GM18511 (cell line): ENCODE results near the gene VPS37C.
"Not testable (repeated sequence)": the region's sequence is repeated elsewhere in the genome, so short reads cannot be mapped to it uniquely, and the experiment has no call there.

Experiments
- ATAC-seq: cut with Tn5 transposase; IDR thresholded peaks from one replicate; pipeline ENCODE4 v1.9.1; 2021; ENCODE audit warnings: mild to moderate bottlenecking, moderate library complexity; ENCODE audit not compliant: unreplicated experiment

VPS37C gene

DNA sequence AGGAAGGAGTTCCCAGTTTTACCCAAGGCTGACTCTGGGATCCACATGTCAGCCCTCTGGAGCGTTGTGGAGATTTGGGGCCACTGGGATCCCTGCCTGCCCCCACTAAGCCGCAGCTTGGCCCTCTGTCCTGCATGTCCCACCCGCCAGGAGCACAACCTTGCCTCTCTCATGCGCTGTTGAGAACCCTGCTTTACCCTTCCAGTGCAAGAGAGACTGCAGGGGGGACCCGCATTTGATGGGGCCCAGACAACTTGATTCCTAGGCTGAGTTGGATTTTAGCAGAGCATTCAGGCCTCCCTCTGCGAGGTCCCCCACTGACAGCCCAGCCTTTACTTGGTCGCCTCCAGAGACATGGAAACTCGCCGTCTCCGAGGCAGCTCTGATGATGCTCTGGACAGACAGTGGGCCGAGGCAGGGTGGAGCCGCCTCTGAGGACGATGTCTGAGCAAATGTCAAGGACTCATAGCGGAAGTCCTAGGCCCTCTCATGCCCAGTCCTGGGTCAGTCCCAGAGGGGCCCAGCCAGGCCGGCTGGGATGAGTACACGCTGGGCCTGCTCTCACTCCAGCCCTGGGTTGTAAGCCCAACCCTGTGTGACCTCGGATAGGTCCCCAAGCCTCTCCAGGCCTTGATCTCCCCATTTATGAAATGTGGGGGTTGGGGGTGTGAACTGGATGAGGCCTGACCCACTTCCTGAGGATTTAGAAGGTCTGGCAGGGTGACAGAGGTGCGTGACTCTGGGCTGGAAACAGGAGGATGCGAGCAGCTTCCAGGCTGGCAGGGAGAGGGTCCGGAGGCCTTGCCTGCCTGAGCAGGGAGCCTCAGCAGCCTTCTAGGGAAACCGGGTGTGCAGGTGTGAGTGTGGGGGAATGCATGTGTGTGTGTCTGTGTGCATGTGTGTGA, 58.3 kb downstream of the VPS37C start:
- ATAC-seq: no peak

DNA sequence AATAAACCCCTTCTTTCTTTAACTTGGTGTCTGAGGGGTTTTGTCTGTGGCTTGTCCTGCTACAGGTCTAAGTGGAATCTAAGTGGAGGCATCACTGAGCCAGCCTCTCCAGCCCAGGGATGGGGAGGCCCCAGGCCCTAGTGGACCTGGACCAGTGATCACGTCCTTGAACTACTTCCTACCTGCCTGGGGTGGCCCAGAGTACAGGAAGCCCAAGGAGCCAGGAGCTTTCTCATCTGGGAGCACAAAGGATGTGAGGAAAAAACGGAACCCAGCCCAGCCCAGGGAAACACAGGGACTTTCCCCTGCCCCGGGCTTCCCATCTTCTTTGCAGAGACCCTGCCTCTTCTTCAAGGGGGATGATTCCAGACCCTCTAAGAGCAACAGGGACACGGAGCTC, 62.4 kb downstream of the VPS37C start:
- ATAC-seq: no peak

- not testable (repeated sequence) for ATAC-seq
Observed at GRCh38 chr11:61098261-61098660, 63.0 kb downstream of the VPS37C start.

DNA sequence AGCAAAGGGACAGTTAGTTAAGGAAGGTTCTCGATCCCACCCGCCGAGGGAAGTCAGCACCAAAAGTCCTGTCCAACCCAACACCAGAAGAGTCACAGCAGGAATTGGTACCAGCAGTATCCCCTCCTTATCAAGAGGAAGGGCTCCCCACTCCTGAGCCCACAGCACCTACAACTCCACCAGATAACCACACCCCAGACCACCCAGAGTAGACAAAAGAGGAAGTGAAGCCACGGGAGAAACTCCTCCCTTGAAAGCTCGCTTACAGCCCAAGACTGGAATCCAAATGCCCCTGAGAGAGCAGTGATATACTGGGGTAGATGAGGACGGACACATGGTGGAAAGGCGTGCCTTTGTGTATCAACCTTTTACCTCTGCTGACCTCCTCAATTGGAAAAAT, 66.2 kb downstream of the VPS37C start:
- ATAC-seq: no peak

- not testable (repeated sequence) for ATAC-seq
Observed at GRCh38 chr11:61094167-61094566, 67.1 kb downstream of the VPS37C start.

DNA sequence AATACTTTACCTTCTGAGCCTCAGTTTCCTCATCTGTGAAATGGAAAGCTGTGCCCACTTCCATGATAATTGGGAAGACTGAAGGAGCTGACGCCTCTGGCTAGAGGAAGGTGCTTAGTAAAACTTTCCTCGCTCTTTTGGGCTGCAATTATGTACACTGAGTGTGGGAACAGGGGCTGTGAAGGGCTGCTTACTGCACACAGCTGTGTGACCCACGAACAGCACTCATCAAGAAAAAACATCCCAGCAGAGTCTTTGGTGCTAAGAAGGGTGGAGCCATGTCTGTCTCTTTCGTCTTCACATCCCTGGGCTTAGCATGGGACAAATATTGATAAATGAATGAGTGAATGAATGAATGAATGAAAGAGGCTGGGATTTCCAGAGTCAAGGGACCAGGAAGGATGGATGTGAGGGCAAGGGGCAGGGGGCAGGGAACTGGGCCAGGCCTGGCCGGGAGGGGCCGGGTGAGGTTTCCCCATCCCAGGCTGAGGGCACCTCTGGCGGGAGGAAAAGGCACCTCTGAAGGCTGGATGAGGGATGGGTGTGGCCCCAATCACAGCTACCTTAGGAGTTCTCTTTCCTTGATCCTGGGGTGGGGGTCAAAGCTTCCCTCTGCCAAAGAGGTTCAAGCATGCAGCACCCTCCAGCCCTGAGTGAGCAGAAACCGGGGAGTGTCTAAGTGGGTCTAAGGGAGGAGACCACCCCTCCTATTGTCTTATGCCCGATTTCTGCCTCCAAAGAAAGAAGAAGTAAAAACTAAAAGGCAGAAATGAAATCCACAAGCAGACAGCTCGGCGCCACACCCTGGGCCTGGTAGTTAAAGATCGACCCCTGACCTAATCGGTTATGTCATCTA, 68.1 kb downstream of the VPS37C start:
- no peak for ATAC-seq

- ATAC-seq: peak; percentile 64
Observed at GRCh38 chr11:61092280-61092766, 68.9 kb downstream of the VPS37C start.

GRCh38 chr11:61091373-61092279, 69.6 kb downstream of the VPS37C start:
- ATAC-seq: peak; percentile 35

DNA sequence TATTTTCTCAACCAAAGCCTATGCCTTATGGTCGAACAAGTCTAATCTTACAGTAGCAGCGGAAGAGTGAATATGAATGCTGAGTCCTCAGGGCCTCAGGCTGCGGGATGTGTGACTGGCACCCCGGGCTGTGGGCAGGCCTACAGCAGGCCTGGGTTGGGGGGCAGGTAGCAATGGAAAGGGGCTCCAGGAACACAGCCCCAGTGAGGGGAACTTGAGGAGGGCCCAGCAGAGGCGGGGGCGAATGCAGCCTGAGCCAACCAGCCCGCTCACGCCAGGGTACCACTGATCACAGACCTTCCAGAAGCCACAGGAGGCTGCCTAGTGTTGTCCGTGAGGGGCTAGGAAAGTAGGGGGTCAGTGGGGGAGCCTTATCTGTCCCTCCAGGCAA, 70.2 kb downstream of the VPS37C start:
- ATAC-seq: no peak

DNA sequence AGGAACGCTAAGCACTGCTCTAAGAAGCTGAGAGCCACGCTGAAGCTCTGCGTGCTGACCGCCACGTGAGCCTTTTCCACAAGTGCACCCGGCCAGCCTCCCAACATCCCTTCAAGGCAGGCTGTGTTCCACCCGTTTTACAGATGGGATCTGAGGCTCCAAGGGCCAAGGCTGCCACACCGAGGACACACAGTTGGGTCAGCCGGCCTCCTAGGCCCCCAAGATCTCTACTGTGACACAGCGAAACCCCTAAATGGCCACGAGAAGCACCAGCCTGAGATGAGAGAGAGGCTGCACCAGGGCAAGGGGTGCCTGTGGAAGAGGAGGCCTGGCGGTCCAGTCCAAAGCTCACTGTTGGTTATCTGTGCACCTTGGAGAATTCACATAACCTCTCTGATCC, 70.7 kb downstream of the VPS37C start:
- ATAC-seq: no peak

DNA sequence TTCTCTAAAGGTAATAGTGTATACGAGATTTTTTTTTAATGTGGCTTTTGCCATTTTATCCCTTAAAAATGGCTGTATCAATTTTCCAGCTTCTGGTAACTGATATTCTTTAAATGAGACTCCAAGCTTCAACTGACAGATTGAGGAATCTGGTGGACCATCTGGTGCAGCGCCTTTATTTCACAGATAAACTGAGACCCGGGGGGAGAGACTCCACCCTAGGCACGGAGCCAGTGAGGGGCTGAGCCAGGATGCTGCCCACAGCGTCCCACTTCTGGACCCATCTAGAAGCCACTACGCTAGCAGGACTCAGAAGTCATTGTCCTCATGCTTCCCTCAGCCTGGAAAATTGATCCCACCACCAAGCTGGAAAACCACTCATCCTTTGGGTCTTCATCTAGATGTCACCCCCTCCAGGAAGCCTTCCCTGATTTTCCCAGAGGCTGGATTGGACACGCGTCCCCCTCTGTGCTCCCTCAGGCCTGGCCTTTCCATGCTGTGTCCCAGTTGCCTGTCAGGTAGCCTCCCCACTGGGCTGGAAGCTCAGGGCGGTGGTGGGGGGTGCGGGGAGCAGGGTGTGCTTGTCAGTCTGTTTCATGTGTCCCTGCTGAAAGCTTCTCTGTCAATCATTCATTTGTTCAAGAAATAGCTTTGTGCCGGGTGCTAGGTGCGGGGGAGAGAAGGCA, 71.3 kb downstream of the VPS37C start:
- ATAC-seq: no peak

GRCh38 chr11:61087426-61088119, 73.7 kb downstream of the VPS37C start:
- no peak for ATAC-seq

- ATAC-seq: no peak
Observed at GRCh38 chr11:61083601-61084147, 77.6 kb downstream of the VPS37C start.

GRCh38 chr11:61082931-61083531, 78.2 kb downstream of the VPS37C start:
- no peak for ATAC-seq

DNA sequence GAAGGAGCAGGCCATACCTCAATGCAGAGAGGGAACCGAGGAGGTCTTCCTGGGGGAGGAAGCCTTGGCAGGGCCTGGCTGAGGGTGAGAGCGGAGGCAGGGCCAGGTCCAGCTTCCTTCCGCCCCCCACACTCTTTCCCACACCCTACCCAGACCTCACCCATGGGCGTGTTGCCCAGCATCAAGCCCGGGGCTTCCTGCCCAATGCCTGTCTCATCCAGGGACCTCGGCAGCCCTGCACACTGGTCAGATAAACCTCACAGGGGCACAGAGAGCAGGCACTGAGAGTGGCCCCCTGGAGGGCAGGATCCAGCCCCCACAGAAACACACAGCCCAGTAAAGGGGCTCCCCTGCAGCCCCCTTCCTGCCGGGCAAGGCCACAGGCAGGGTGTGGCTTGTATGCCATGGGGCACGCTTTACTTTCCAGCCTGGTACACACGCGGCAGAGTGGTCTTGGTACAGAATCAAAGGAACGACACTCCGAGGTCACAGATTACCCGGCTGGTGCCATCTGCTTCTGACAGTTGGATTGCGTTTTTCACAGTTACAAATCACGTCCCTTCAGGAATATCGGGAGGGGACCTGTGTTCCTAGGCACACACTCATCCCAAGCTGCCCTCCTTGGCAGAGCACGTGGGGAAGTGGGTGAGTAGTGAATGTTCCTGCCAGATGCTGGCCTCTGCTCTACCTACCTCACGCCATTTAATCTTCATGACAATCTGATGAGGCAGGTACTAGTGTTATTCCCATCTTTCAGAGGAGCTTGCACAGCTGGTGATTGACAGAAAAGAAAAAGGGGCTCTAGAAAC, 79.0 kb downstream of the VPS37C start:
- ATAC-seq: no peak

DNA sequence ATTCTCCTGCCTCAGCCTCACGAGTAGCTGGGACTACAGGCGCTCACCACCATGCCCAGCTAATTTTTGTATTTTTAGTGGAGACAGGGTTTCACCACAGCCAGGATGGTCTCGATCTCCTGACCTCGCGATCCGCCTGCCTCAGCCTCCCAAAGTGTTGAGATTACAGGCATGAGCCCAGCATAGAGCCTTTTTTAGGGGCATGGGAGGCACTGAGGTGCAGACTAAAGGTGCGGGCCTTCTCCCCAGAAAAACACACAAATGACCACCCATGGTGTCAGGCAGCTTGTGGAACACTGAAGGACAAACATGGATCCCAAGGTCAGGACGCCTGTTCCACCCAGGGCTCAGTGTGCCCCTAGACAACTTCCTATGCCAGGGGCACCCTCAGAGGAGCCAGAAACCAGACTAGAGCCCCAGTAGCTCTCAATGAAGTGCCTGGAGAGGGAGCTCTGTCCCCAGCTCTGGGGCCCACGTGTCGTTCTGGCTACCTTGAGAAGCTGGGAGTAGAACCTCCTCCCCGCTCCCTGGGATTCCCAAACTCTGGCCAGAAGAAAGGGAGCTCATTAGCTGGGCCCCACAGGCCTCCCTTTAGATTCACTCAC, 80.1 kb downstream of the VPS37C start:
- ATAC-seq: no peak

DNA sequence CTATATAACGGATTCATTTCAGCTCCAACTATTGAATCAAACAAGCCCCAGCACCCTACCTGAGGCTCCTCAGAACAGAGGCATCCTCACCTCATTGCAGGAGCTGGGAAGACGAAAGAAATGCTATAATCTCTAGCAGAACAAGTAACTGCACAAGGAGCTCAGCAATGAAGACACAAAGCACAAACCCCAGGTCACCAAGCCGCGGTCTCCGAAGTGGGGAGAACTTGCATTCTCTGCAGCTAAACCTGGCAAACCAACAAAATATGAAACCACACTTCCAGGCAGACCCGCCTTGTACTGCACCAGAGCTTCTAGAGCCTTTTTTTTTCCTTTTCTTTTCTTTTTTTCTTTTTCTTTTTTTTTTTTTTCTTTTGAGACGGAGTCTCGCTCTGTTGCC, 80.7 kb downstream of the VPS37C start:
- ATAC-seq: no peak
